Endometrial microvascular endothelial cells (primary cell): ENCODE data around the gene XKR7. TPM values are rescaled to one million over a fixed set of nuclear protein-coding genes. Genes with fewer than 3 reads are reported as not detected.

Source experiments
- in situ Hi-C: cut with HindIII; loops from 2 replicates; pipeline ENCODE4 v1.10.0; 2017; ENCODE audit warnings: low sequenced_read_pairs, low pct_unique_long_range_greater_than_20kb; ENCODE audit errors: inconsistent ontology term
- total RNA-seq: library from RNA; depleted of rRNA; stranded (reverse); fragments of >200 nt; gene quantifications from one replicate; pipeline ENCODE4 v1.2.3, GENCODE V29; 2015; ENCODE audit errors: inconsistent ontology term

XKR7 gene
- total RNA-seq, 1 donor from 2014 or later = not detected

GRCh38 chr20:32006053-32006452 is 38.1 kb downstream of the XKR7 start:
- in situ Hi-C loops = no loop called here

- in situ Hi-C loops = no loop called here
Observed at GRCh38 chr20:32006841-32007786, 39.2 kb downstream of the XKR7 start.

GRCh38 chr20:32007787-32008616 is 40.1 kb downstream of the XKR7 start:
- in situ Hi-C loops = no loop called here

GRCh38 chr20:32009564-32009963 is 41.6 kb downstream of the XKR7 start:
- in situ Hi-C loops = no loop called here

GRCh38 chr20:32010101-32010500 is 42.1 kb downstream of the XKR7 start, which contains the start of gene CCM2L:
Gene CCM2L (plus strand): TSS chr20:32010438. CDS start chr20:32010455, 17 bp downstream.
- in situ Hi-C loops = no loop called here

GRCh38 chr20:32010666-32011065 is 42.7 kb downstream of the XKR7 start:
- in situ Hi-C loops = no loop called here

GRCh38 chr20:32012159-32012688 is 44.3 kb downstream of the XKR7 start:
- in situ Hi-C loops = no loop called here

- in situ Hi-C loops = no loop called here
Observed at GRCh38 chr20:32013326-32013725, 45.4 kb downstream of the XKR7 start.

- in situ Hi-C loops = no loop called here
Observed at GRCh38 chr20:32017711-32018251, 49.8 kb downstream of the XKR7 start.

- in situ Hi-C loops = no loop called here
Observed at GRCh38 chr20:32018269-32019155, 50.6 kb downstream of the XKR7 start.

- in situ Hi-C loops = no loop called here
Observed at GRCh38 chr20:32019156-32019510, 51.2 kb downstream of the XKR7 start.

GRCh38 chr20:32019563-32020463 is 51.9 kb downstream of the XKR7 start:
- in situ Hi-C loops = no loop called here

- in situ Hi-C loops = no loop called here
Observed at GRCh38 chr20:32021091-32021490, 53.1 kb downstream of the XKR7 start.

- in situ Hi-C loops = no loop called here
Observed at GRCh38 chr20:32024683-32025295, 56.8 kb downstream of the XKR7 start.

GRCh38 chr20:32027643-32028042 is 59.7 kb downstream of the XKR7 start:
- in situ Hi-C loops = no loop called here

- in situ Hi-C loops = no loop called here
Observed at GRCh38 chr20:32028647-32029372, 60.9 kb downstream of the XKR7 start.
